OCI-LY1 (cell line): ENCODE measurements around the gene CTBP2.

Experiments used
- EZH2 ChIP-seq: fragments of 200-600 bp; sonication (generic), shearing (Covaris generic); IDR thresholded peaks from 2 replicates; pipeline ENCODE4 v1.8.0; 2017; ENCODE audit warnings: borderline replicate concordance, mixed run types, mild to moderate bottlenecking, antibody characterized with exemption, low read length, moderate library complexity, mixed read lengths
- TF ChIP-seq, protein P1 (sequence below): fragments of 200-600 bp; sonication (generic), shearing (Covaris generic); IDR thresholded peaks from 2 replicates; pipeline ENCODE4 v1.5.1; 2017; ENCODE audit warnings: mild to moderate bottlenecking, antibody characterized with exemption, low read length, moderate library complexity, mixed read lengths

DNA sequence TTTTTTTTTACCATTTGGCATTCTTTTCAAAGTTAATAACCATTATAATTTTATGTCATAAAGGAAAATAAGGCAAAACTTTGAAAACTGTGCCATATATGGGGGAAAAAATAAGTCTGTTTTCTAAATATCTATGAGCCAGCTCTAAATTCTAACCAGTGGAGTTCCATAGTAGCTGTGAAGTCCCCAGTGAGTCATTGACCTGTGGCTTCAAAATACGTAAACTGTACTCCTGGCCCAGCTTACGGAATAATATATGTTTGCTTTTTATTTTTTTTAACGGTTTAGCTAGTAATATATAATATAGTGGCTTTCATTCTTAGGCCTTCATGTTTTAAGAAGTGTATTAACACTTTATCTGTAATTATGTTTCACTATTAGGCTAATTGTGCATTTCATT is 197.9 kb downstream of the CTBP2 start:
- no peak for TF ChIP-seq EZH2
- TF ChIP-seq, protein P1, sequence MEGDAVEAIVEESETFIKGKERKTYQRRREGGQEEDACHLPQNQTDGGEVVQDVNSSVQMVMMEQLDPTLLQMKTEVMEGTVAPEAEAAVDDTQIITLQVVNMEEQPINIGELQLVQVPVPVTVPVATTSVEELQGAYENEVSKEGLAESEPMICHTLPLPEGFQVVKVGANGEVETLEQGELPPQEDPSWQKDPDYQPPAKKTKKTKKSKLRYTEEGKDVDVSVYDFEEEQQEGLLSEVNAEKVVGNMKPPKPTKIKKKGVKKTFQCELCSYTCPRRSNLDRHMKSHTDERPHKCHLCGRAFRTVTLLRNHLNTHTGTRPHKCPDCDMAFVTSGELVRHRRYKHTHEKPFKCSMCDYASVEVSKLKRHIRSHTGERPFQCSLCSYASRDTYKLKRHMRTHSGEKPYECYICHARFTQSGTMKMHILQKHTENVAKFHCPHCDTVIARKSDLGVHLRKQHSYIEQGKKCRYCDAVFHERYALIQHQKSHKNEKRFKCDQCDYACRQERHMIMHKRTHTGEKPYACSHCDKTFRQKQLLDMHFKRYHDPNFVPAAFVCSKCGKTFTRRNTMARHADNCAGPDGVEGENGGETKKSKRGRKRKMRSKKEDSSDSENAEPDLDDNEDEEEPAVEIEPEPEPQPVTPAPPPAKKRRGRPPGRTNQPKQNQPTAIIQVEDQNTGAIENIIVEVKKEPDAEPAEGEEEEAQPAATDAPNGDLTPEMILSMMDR = no peak
